ENCODE data around the gene CFDP1. TPM values are rescaled to one million over a fixed set of nuclear protein-coding genes. Genes with fewer than 3 reads are reported as not detected.

Gene CFDP1
- total RNA-seq, 1 experiment from 2014 or later, result 77.6 TPM

DNA sequence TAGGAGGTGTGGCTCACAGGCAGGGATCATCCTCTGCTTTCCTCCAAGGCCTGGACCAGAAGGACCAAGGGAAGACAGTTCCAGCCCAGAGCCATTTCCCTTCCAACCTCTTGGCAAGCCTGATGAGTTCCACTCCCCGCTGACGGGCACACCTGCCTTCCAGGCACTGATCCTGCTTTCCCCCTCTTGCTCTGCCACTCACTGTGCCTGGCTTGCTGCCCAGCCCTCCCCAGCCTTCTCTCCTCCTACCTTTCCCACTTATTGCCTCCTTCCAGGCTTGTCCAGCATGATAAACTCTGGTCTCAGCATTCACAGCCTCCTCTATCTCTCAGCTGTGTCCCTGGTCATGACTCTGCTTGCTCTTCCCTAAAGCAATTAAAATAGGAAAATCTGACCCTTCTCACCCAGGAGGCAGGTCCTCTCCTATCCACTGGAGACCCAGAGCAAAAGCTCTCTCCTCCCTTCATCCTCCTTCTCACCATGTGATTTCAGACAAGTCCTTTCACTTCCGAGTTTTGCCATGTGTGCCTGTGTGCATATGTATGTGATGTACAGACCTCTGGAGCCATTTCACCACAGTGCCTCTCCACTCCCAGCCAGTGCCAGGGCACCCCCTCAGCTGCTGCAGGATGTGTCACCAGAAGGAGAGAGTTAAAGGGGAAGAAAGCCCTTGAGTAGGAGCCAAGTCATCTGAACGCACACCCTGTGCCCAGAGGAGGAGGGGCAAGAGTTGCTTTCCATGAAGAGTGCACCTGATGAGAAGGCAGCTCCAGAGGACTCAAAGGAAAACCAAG is 44.6 kb upstream of the CFDP1 start:
- no peaks in the 10 kb centered on the region for H3K9me3 ChIP-seq
- H3K27me3 ChIP-seq (replicated peaks; ENCODE audit: control insufficient read depth, insufficient read depth, low read length), result no peaks in the 10 kb centered on the region
- no peak overlapping the region for H3K4me3 ChIP-seq (ENCODE audit: low read depth, low read length)
- ChIA-PET POLR2A (no interaction called here), CTCF (no interaction called here)
- Mint-ChIP-seq H3K9me3 (ENCODE audit: unreplicated experiment) (no peaks in the 10 kb centered on the region), H3K27me3 (ENCODE audit: insufficient read depth, unreplicated experiment) (no peaks in the 10 kb centered on the region), H3K27ac (ENCODE audit: unreplicated experiment) (no peak overlapping the region), H3K4me1 (ENCODE audit: low read depth, unreplicated experiment) (no peaks in the 10 kb centered on the region), H3K36me3 (ENCODE audit: insufficient read depth, unreplicated experiment) (no peaks in the 10 kb centered on the region), H3K4me3 (ENCODE audit: unreplicated experiment) (no peak overlapping the region)
- intact Hi-C loops (cut with micrococcal nuclease; ENCODE audit: unreplicated experiment), result no loop called here
- TF ChIP-seq, protein P1, sequence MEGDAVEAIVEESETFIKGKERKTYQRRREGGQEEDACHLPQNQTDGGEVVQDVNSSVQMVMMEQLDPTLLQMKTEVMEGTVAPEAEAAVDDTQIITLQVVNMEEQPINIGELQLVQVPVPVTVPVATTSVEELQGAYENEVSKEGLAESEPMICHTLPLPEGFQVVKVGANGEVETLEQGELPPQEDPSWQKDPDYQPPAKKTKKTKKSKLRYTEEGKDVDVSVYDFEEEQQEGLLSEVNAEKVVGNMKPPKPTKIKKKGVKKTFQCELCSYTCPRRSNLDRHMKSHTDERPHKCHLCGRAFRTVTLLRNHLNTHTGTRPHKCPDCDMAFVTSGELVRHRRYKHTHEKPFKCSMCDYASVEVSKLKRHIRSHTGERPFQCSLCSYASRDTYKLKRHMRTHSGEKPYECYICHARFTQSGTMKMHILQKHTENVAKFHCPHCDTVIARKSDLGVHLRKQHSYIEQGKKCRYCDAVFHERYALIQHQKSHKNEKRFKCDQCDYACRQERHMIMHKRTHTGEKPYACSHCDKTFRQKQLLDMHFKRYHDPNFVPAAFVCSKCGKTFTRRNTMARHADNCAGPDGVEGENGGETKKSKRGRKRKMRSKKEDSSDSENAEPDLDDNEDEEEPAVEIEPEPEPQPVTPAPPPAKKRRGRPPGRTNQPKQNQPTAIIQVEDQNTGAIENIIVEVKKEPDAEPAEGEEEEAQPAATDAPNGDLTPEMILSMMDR (IDR thresholded peaks at IDR 0.05; ENCODE audit: insufficient read depth in 1 of 2, low read depth in 1 of 2, low read length in 1 of 2, severe bottlenecking in 1 of 2, unreplicated experiment in 1 of 2), result no peak
- no TSS peak for BruUV-seq (replicated peaks)
- no peak for DNase-seq
- H3K36me3 ChIP-seq (ENCODE audit: control insufficient read depth, insufficient read depth, low read length), result no peaks in the 10 kb centered on the region
- no peaks in the 10 kb centered on the region for H3K4me1 ChIP-seq

DNA sequence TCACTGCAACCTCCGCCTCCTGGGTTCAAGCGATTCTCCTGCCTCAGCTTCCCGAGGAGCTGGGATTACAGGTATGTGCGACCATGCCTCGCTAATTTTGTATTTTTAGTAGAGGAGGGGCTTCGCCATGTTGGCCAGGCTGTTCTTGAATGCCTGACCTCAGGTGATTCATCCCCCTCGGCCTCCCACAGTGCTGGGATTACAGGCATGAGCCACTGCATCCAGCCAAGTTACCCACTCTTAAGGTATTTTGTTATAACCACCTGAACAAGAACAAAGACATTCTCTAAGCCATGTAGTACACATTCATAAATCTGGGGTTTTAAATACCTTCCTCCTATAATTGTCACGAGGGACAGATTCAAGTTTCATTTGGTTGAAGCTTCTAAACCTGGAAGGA is 43.5 kb upstream of the CFDP1 start:
- BruUV-seq (replicated peaks), result no TSS peak
- intact Hi-C loops (cut with micrococcal nuclease; ENCODE audit: unreplicated experiment), result no loop called here
- Mint-ChIP-seq H3K4me1 (ENCODE audit: low read depth, unreplicated experiment) (no peaks in the 10 kb centered on the region), H3K9me3 (ENCODE audit: unreplicated experiment) (no peaks in the 10 kb centered on the region), H3K27me3 (ENCODE audit: insufficient read depth, unreplicated experiment) (peaks cover 1% of the 10 kb centered on the region), H3K4me3 (ENCODE audit: unreplicated experiment) (no peak overlapping the region), H3K36me3 (ENCODE audit: insufficient read depth, unreplicated experiment) (no peaks in the 10 kb centered on the region), H3K27ac (ENCODE audit: unreplicated experiment) (no peak overlapping the region)
- Histone ChIP-seq H3K9me3 (no peaks in the 10 kb centered on the region), H3K4me3 (ENCODE audit: low read depth, low read length) (no peak overlapping the region), H3K27me3 (replicated peaks; ENCODE audit: control insufficient read depth, insufficient read depth, low read length) (no peaks in the 10 kb centered on the region), H3K4me1 (no peaks in the 10 kb centered on the region), H3K36me3 (ENCODE audit: control insufficient read depth, insufficient read depth, low read length) (no peaks in the 10 kb centered on the region)
- ChIA-PET POLR2A (no interaction called here), CTCF (no interaction called here)
- DNase-seq, result no peak
- TF ChIP-seq, protein P1 (IDR thresholded peaks at IDR 0.05; ENCODE audit: insufficient read depth in 1 of 2, low read depth in 1 of 2, low read length in 1 of 2, severe bottlenecking in 1 of 2, unreplicated experiment in 1 of 2), result no peak

DNA sequence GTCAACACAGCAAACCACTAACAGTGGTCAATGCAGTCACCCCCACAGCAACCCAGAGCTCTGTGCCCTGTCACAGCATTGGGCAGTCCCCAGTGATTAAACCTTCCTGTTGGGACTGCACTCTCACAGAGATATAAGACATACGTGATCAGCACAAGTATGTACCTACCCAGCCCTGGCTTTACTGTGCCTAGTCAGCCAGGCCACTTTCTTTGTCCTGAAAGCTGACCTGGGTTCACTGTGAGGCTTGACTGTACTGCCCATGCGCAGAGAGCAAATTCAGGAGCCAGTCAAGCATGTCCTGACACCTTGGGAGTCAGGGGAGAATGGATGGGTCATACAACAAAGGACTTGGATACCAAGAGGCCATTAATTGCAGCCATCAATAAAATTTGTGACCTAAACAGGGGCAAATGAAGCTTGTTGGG is 42.1 kb upstream of the CFDP1 start:
- BruUV-seq (replicated peaks), result no TSS peak
- CTCF ChIA-PET, result interaction anchor here (0.6 kb wide), 1 partner anchor 9 kb away, joined by 6 read pairs; no protein-coding TSS in a partner anchor
- no peak overlapping the region for H3K27ac Mint-ChIP-seq (ENCODE audit: unreplicated experiment)

More for the DNA sequence above, 42.1 kb upstream of the CFDP1 start:
- no peaks in the 10 kb centered on the region for H3K4me1 Mint-ChIP-seq (ENCODE audit: low read depth, unreplicated experiment)
- no peaks in the 10 kb centered on the region for H3K9me3 Mint-ChIP-seq (ENCODE audit: unreplicated experiment)
- Histone ChIP-seq H3K36me3 (ENCODE audit: control insufficient read depth, insufficient read depth, low read length) (no peaks in the 10 kb centered on the region), H3K4me1 (no peaks in the 10 kb centered on the region), H3K9me3 (no peaks in the 10 kb centered on the region), H3K4me3 (ENCODE audit: low read depth, low read length) (no peak overlapping the region), H3K27me3 (replicated peaks; ENCODE audit: control insufficient read depth, insufficient read depth, low read length) (no peaks in the 10 kb centered on the region)
- POLR2A ChIA-PET, result no interaction called here
- TF ChIP-seq, protein P1 (IDR thresholded peaks at IDR 0.05; ENCODE audit: insufficient read depth in 1 of 2, low read depth in 1 of 2, low read length in 1 of 2, severe bottlenecking in 1 of 2, unreplicated experiment in 1 of 2), result no peak
- H3K36me3 Mint-ChIP-seq (ENCODE audit: insufficient read depth, unreplicated experiment), result no peaks in the 10 kb centered on the region
- H3K4me3 Mint-ChIP-seq (ENCODE audit: unreplicated experiment), result no peak overlapping the region
- H3K27me3 Mint-ChIP-seq (ENCODE audit: insufficient read depth, unreplicated experiment), result peaks cover 3% of the 10 kb centered on the region
- intact Hi-C loops (cut with micrococcal nuclease; ENCODE audit: unreplicated experiment), result no loop called here
- DNase-seq, result no peak

Measured in Caco-2 (cell line).